HCT116 (cell line): Measurements from ENCODE around the gene PLAGL1. TPM values are rescaled to one million over a fixed set of nuclear protein-coding genes. Genes with fewer than 3 reads are reported as not detected.

Experiments used
- ATAC-seq: fragments of 200-7000 bp; cut with Tn5 transposase; 2 replicates; pipeline ENCODE4 v1.9.1; 2020; ENCODE audit warnings: mild to moderate bottlenecking, moderate library complexity
- BruUV-seq: library from RNA; stranded (reverse); fragments of 400-500 nt; replicated peaks from 2 replicates; lab custom pipeline; 2021; lab: Mats Ljungman, UMichigan
- CTCF ChIA-PET: fragments of 300-600 bp; sonication (Branson Sonifier 250); formaldehyde crosslinking; loops from one replicate; lab custom pipeline; 2021; ENCODE audit warnings: antibody characterized with exemption; lab: Charles Lee
- POLR2A ChIA-PET: fragments of 300-600, 350-600 bp; sonication (Branson Sonifier 250); formaldehyde crosslinking; loops from one replicate; lab custom pipeline; 2021; ENCODE audit warnings: antibody characterized with exemption; lab: Charles Lee
- RAD21 ChIA-PET, 2 experiments: fragments of 300-600 bp; sonication (Branson Sonifier 250); formaldehyde crosslinking; loops; one replicate each; lab custom pipeline; 2023; ENCODE audit warnings: low total read pairs in 2 of 2; ENCODE audit not compliant: uncharacterized antibody in 2 of 2, unreplicated experiment in 2 of 2, low non-redundant PET in 1 of 2; lab: Charles Lee
- DNase-seq: peaks from one replicate; pipeline ENCODE4 v3.0.0-alpha.2; 2010; ENCODE audit warnings: low read depth, low spot score
- H2AFZ ChIP-seq: fragments of 200-600 bp; shearing (Covaris generic), sonication (generic); 2 replicates; pipeline ENCODE4 v1.6.1; 2017; ENCODE audit warnings: low read depth, mixed run types, mixed read lengths, antibody characterized with exemption, low read length; ENCODE audit not compliant: poor library complexity, severe bottlenecking
- H3K27ac ChIP-seq: 2 replicates; pipeline ENCODE4 v1.5.1; 2012; ENCODE audit warnings: low read depth, low read length
- H3K27me3 ChIP-seq: fragments of 200-600 bp; sonication (generic); 2 replicates; pipeline ENCODE4 v1.6.1; 2016; ENCODE audit warnings: mixed run types, low read length, mixed read lengths; ENCODE audit not compliant: insufficient read depth
- H3K36me3 ChIP-seq, 2 experiments: fragments of 200-500 bp in 1 of 2; fragments of 200-600 bp in 1 of 2; sonication (Bioruptor generic) in 1 of 2; sonication (generic) in 1 of 2; 2 replicates each; pipeline versions ENCODE4 v1.5.1 to v1.6.1; 2014 to 2016; ENCODE audit warnings: low read length in 2 of 2, inconsistent platforms in 1 of 2, mixed read lengths in 1 of 2, mixed run types in 1 of 2; ENCODE audit not compliant: insufficient read depth in 2 of 2, control insufficient read depth in 1 of 2
- H3K4me1 ChIP-seq, 2 experiments: fragments of 200-600 bp in 1 of 2; sonication (generic) in 1 of 2; 2 replicates each; pipeline versions ENCODE4 v1.5.1 to v1.6.1; 2012 to 2017; ENCODE audit warnings: low read length in 2 of 2, inconsistent platforms in 1 of 2, mild to moderate bottlenecking in 1 of 2, mixed read lengths in 1 of 2, mixed run types in 1 of 2, moderate library complexity in 1 of 2; ENCODE audit not compliant: insufficient read depth in 2 of 2, control insufficient read depth in 1 of 2
- H3K4me2 ChIP-seq: fragments of 200-600 bp; sonication (generic); 2 replicates; pipeline ENCODE4 v1.6.1; 2017; ENCODE audit warnings: mixed run types, low read length, mixed read lengths
- H3K4me3 ChIP-seq, 2 experiments: fragments of 200-600 bp in 1 of 2; sonication (generic) in 1 of 2; replicated peaks in 1 of 2; 2 replicates each; pipeline ENCODE4 v1.5.1; 2011 to 2016; ENCODE audit warnings: low read length in 2 of 2, control low read depth in 1 of 2, low read depth in 1 of 2, mild to moderate bottlenecking in 1 of 2, mixed read lengths in 1 of 2, mixed run types in 1 of 2
- H3K79me2 ChIP-seq: fragments of 200-600 bp; sonication (generic); 2 replicates; pipeline ENCODE4 v1.6.1; 2017; ENCODE audit warnings: mild to moderate bottlenecking, mixed run types, low read length, moderate library complexity, mixed read lengths; ENCODE audit not compliant: insufficient read depth
- H3K9ac ChIP-seq: fragments of 200-600 bp; sonication (generic); 2 replicates; pipeline ENCODE4 v1.6.1; 2016; ENCODE audit warnings: low read length, mixed read lengths
- H3K9me2 ChIP-seq: fragments of 200-600 bp; sonication (generic), shearing (Covaris generic); 2 replicates; pipeline ENCODE4 v1.6.1; 2017; ENCODE audit warnings: mixed run types, mild to moderate bottlenecking, moderate library complexity; ENCODE audit not compliant: insufficient read depth
- H3K9me3 ChIP-seq, 2 experiments: fragments of 200-500 bp in 1 of 2; fragments of 200-600 bp in 1 of 2; sonication (Bioruptor generic) in 1 of 2; sonication (generic) in 1 of 2; 2 replicates each; pipeline ENCODE4 v1.6.1; 2014 to 2017; ENCODE audit warnings: low read length in 2 of 2, mixed read lengths in 2 of 2, inconsistent platforms in 1 of 2, low read depth in 1 of 2, mild to moderate bottlenecking in 1 of 2, mixed run types in 1 of 2, moderate library complexity in 1 of 2; ENCODE audit not compliant: control insufficient read depth in 1 of 2, insufficient read depth in 1 of 2
- H4K20me1 ChIP-seq: fragments of 200-600 bp; sonication (generic), shearing (Covaris generic); 2 replicates; pipeline ENCODE4 v1.6.1; 2017; ENCODE audit warnings: mixed run types, mild to moderate bottlenecking, moderate library complexity; ENCODE audit not compliant: insufficient read depth
- CBX3 ChIP-seq: IDR thresholded peaks from 2 replicates; pipeline ENCODE4 v1.6.1; 2012; ENCODE audit warnings: low read depth
- MAX ChIP-seq: IDR thresholded peaks from 2 replicates; pipeline ENCODE4 v1.6.1; 2012
- RAD21 ChIP-seq: IDR thresholded peaks from 2 replicates; pipeline ENCODE4 v1.6.1; 2012; ENCODE audit warnings: low read depth, mild to moderate bottlenecking
- SP1 ChIP-seq: IDR thresholded peaks from 2 replicates; pipeline ENCODE4 v1.6.1; 2012; ENCODE audit warnings: low read depth
- SRF ChIP-seq: IDR thresholded peaks from 2 replicates; pipeline ENCODE4 v1.6.1; 2012; ENCODE audit warnings: low read depth
- YY1 ChIP-seq: IDR thresholded peaks from 2 replicates; pipeline ENCODE4 v1.6.1; 2011; ENCODE audit warnings: low read length, low read depth, moderate library complexity, mild to moderate bottlenecking; ENCODE audit not compliant: insufficient replicate concordance; ENCODE audit errors: extremely low read depth
- ZNF274 ChIP-seq: fragments of 200-500 bp; sonication (Bioruptor generic); IDR thresholded peaks from 2 replicates; pipeline ENCODE4 v1.6.1; 2014; ENCODE audit warnings: mild to moderate bottlenecking, low read depth, low read length, inconsistent platforms
- intact Hi-C: fragments of 100-400 bp; cut with micrococcal nuclease; formaldehyde crosslinking; loops from 2 replicates; pipeline ENCODE4 v1.10.0; 2022
- total RNA-seq: library from RNA; stranded (reverse); gene quantifications from one replicate; pipeline ENCODE4 v1.2.1, GENCODE V29; 2021; ENCODE audit not compliant: unreplicated experiment

The PLAGL1 gene
- total RNA-seq, 1 experiment from 2014 or later, result 35.6 TPM

- H3K9me2 ChIP-seq, result no peaks in the 10 kb centered on the region
- ATAC-seq (no peak), DNase-seq (no peak)
- H4K20me1 ChIP-seq, result no peaks in the 10 kb centered on the region
- no peaks in the 10 kb centered on the region for H3K9me3 ChIP-seq
- no peaks in the 10 kb centered on the region for H3K4me1 ChIP-seq
- H2AFZ ChIP-seq, result no peak overlapping the region
- H3K36me3 ChIP-seq, result no peaks in the 10 kb centered on the region
- H3K79me2 ChIP-seq, result no peaks in the 10 kb centered on the region
- no peaks in the 10 kb centered on the region for H3K27me3 ChIP-seq
- intact Hi-C loops, result no loop called here
- no peak overlapping the region for H3K27ac ChIP-seq
- no TSS peak for BruUV-seq
- ChIA-PET RAD21 (no interaction called here), POLR2A (no interaction called here), CTCF (no interaction called here)
- no peak overlapping the region for H3K4me3 ChIP-seq
- TF ChIP-seq MAX (no peak), SRF (no peak), YY1 (no peak)
- TF ChIP-seq, all 23 proteins: peak for 0
- Histone ChIP-seq H3K9ac (no peak overlapping the region), H3K4me2 (no peak overlapping the region)
Measured at GRCh38 chr6:144055121-144055931, 47.3 kb upstream of the PLAGL1 start.

GRCh38 chr6:144053601-144054000 lies 45.5 kb upstream of the PLAGL1 start:
- BruUV-seq, result no TSS peak
- Histone ChIP-seq H4K20me1 (no peaks in the 10 kb centered on the region), H3K9ac (no peak overlapping the region), H3K79me2 (no peaks in the 10 kb centered on the region), H3K4me2 (no peak overlapping the region), H3K36me3 (no peaks in the 10 kb centered on the region), H3K27ac (no peak overlapping the region), H2AFZ (no peak overlapping the region), H3K4me1 (no peaks in the 10 kb centered on the region), H3K9me3 (no peaks in the 10 kb centered on the region), H3K9me2 (no peaks in the 10 kb centered on the region), H3K27me3 (no peaks in the 10 kb centered on the region), H3K4me3 (no peak overlapping the region)
- intact Hi-C loops, result no loop called here
- POLR2A ChIA-PET, result no interaction called here
- RAD21 ChIA-PET, result no interaction called here
- no peak for TF ChIP-seq ZNF274
- no peak for TF ChIP-seq RAD21
- no peak for TF ChIP-seq SP1
- TF ChIP-seq CBX3, result no peak
- CTCF ChIA-PET, result no interaction called here
- no peak for ATAC-seq
- no peak for DNase-seq
